MV-4-11 (cell line): ENCODE measurements around the gene CASP7.

Source experiments
- DNase-seq: peaks from one replicate; lab custom pipeline; 2025; lab: John Stamatoyannopoulos, UW

Gene CASP7

GRCh38 chr10:113712755-113713639, 33.3 kb downstream of the CASP7 start:
- DNase-seq = no peak

- DNase-seq = no peak
Measured at GRCh38 chr10:113713640-113713982, 33.9 kb downstream of the CASP7 start.

- peak; percentile 76 for DNase-seq
Measured at GRCh38 chr10:113716109-113716910, 36.6 kb downstream of the CASP7 start.

- DNase-seq = no peak
Measured at GRCh38 chr10:113718969-113719822, 39.5 kb downstream of the CASP7 start.

GRCh38 chr10:113720386-113720785, 40.7 kb downstream of the CASP7 start:
- no peak for DNase-seq

GRCh38 chr10:113732160-113732881, 52.6 kb downstream of the CASP7 start:
- DNase-seq = no peak

GRCh38 chr10:113732966-113733365, 53.3 kb downstream of the CASP7 start:
- no peak for DNase-seq

GRCh38 chr10:113733635-113734034, 53.9 kb downstream of the CASP7 start:
- DNase-seq = no peak

- no peak for DNase-seq
Measured at GRCh38 chr10:113735913-113736312, 56.2 kb downstream of the CASP7 start.

GRCh38 chr10:113736576-113736975, 56.9 kb downstream of the CASP7 start:
- DNase-seq = no peak

GRCh38 chr10:113739031-113739430, 59.3 kb downstream of the CASP7 start:
- no peak for DNase-seq

- no peak for DNase-seq
Measured at GRCh38 chr10:113739577-113739976, 59.9 kb downstream of the CASP7 start.

- DNase-seq = no peak
Measured at GRCh38 chr10:113740850-113741249, 61.1 kb downstream of the CASP7 start.

GRCh38 chr10:113742466-113742865, 62.8 kb downstream of the CASP7 start:
- DNase-seq = no peak

GRCh38 chr10:113743594-113743993, 63.9 kb downstream of the CASP7 start:
- no peak for DNase-seq

GRCh38 chr10:113745374-113745773, 65.7 kb downstream of the CASP7 start:
- no peak for DNase-seq

- DNase-seq = no peak
Measured at GRCh38 chr10:113746217-113746957, 66.7 kb downstream of the CASP7 start.

- no peak for DNase-seq
Measured at GRCh38 chr10:113751181-113751732, 71.5 kb downstream of the CASP7 start, which contains the start of gene PLEKHS1. Gene PLEKHS1 (plus strand): TSS chr10:113751682. CDS start chr10:113755278, 3,596 bp downstream.

GRCh38 chr10:113752553-113752952, 72.8 kb downstream of the CASP7 start:
- no peak for DNase-seq

- no peak for DNase-seq
Measured at GRCh38 chr10:113753020-113753692, 73.4 kb downstream of the CASP7 start.
